ES-I3 (cell line): ENCODE results near the gene ASPDH.
A peak's percentile ranks its signal among the peaks of the same experiment; 100 is the strongest.

Experiments used
- H3K36me3 ChIP-seq: 2 replicates; pipeline ENCODE4 v1.6.1; 2013; ENCODE audit warnings: mild to moderate bottlenecking, low read length, control low read depth, moderate library complexity; ENCODE audit not compliant: insufficient read depth
- H3K4me1 ChIP-seq: 2 replicates; pipeline ENCODE4 v1.6.1; 2013; ENCODE audit warnings: mild to moderate bottlenecking, control low read depth, low read length; ENCODE audit not compliant: insufficient read depth
- H3K9ac ChIP-seq: 2 replicates; pipeline ENCODE4 v1.6.1; 2013; ENCODE audit warnings: low read depth, mild to moderate bottlenecking, low read length, moderate library complexity
- H3K9me3 ChIP-seq: 2 replicates; pipeline ENCODE4 v1.6.1; 2013; ENCODE audit warnings: mild to moderate bottlenecking, low read length, moderate library complexity; ENCODE audit not compliant: control insufficient read depth, insufficient read depth

The ASPDH gene

GRCh38 chr19:50512999-50513745, 541 bp downstream of the ASPDH start:
- Histone ChIP-seq H3K9ac (no peak overlapping the region), H3K4me1 (no peaks in the 10 kb centered on the region; the same call in 1 of the 2 replicates), H3K36me3 (no peaks in the 10 kb centered on the region), H3K9me3 (no peaks in the 10 kb centered on the region)

GRCh38 chr19:50512112-50512998, 1.4 kb downstream of the ASPDH start:
- Histone ChIP-seq H3K4me1 (no peaks in the 10 kb centered on the region; the same call in 1 of the 2 replicates), H3K9me3 (no peaks in the 10 kb centered on the region), H3K9ac (peak overlapping the region; percentile 83), H3K36me3 (no peaks in the 10 kb centered on the region)

- Histone ChIP-seq H3K36me3 (no peaks in the 10 kb centered on the region), H3K9ac (peak within 1 kb of the TSS; percentile 83), H3K4me1 (no peaks in the 10 kb centered on the region; the same call in 1 of the 2 replicates), H3K9me3 (no peaks in the 10 kb centered on the region)
Measured at GRCh38 chr19:50511069-50511822, 2.5 kb downstream of the ASPDH start, which contains the start of gene JOSD2. Gene JOSD2 (minus strand): TSS chr19:50511191. CDS start chr19:50510431, 760 bp downstream.

GRCh38 chr19:50510700-50511068, 3.0 kb downstream of the ASPDH start:
- no peaks in the 10 kb centered on the region; the same call in 1 of the 2 replicates for H3K4me1 ChIP-seq
- H3K9me3 ChIP-seq = no peaks in the 10 kb centered on the region
- H3K36me3 ChIP-seq = no peaks in the 10 kb centered on the region
- peak overlapping the region; percentile 55; the same call in 1 of the 2 replicates for H3K9ac ChIP-seq

- Histone ChIP-seq H3K4me1 (no peaks in the 10 kb centered on the region; the same call in 1 of the 2 replicates), H3K9ac (peak overlapping the region; percentile 55; the same call in 1 of the 2 replicates), H3K36me3 (no peaks in the 10 kb centered on the region), H3K9me3 (no peaks in the 10 kb centered on the region)
Measured at GRCh38 chr19:50510121-50510670, 3.5 kb downstream of the ASPDH start.

- Histone ChIP-seq H3K9me3 (no peaks in the 10 kb centered on the region), H3K36me3 (no peaks in the 10 kb centered on the region), H3K4me1 (no peaks in the 10 kb centered on the region; the same call in 1 of the 2 replicates), H3K9ac (no peak overlapping the region)
Measured at GRCh38 chr19:50509366-50509765, 4.3 kb downstream of the ASPDH start.

GRCh38 chr19:50508843-50509190, 4.9 kb downstream of the ASPDH start:
- Histone ChIP-seq H3K4me1 (no peaks in the 10 kb centered on the region; the same call in 1 of the 2 replicates), H3K9ac (no peak overlapping the region), H3K36me3 (no peaks in the 10 kb centered on the region), H3K9me3 (no peaks in the 10 kb centered on the region)

- no peak overlapping the region for H3K9ac ChIP-seq
- no peaks in the 10 kb centered on the region for H3K36me3 ChIP-seq
- no peaks in the 10 kb centered on the region for H3K9me3 ChIP-seq
- H3K4me1 ChIP-seq = no peaks in the 10 kb centered on the region; the same call in 1 of the 2 replicates
Measured at GRCh38 chr19:50507376-50507775, 6.3 kb downstream of the ASPDH start.

GRCh38 chr19:50506700-50507099, 7.0 kb downstream of the ASPDH start:
- H3K4me1 ChIP-seq = peaks cover under 1% of the 10 kb centered on the region; the same call in 1 of the 2 replicates
- no peak overlapping the region for H3K9ac ChIP-seq
- H3K9me3 ChIP-seq = no peaks in the 10 kb centered on the region
- H3K36me3 ChIP-seq = no peaks in the 10 kb centered on the region

GRCh38 chr19:50505856-50506611, 7.7 kb downstream of the ASPDH start:
- no peaks in the 10 kb centered on the region for H3K36me3 ChIP-seq
- peaks cover 7% of the 10 kb centered on the region; the same call in 1 of the 2 replicates for H3K4me1 ChIP-seq
- no peak overlapping the region for H3K9ac ChIP-seq
- no peaks in the 10 kb centered on the region for H3K9me3 ChIP-seq

- H3K9ac ChIP-seq = no peak overlapping the region
- H3K36me3 ChIP-seq = no peaks in the 10 kb centered on the region
- H3K4me1 ChIP-seq = peaks cover 10% of the 10 kb centered on the region; the same call in 1 of the 2 replicates
- no peaks in the 10 kb centered on the region for H3K9me3 ChIP-seq
Measured at GRCh38 chr19:50501568-50502475, 11.9 kb downstream of the ASPDH start.

- Histone ChIP-seq H3K9me3 (no peaks in the 10 kb centered on the region), H3K4me1 (peaks cover 10% of the 10 kb centered on the region; the same call in 1 of the 2 replicates), H3K36me3 (no peaks in the 10 kb centered on the region), H3K9ac (no peak overlapping the region)
Measured at GRCh38 chr19:50501186-50501567, 12.5 kb downstream of the ASPDH start.
